ENCODE measurements around the gene EXOC6B. TPM values are rescaled to one million over a fixed set of nuclear protein-coding genes. Genes with fewer than 3 reads are reported as not detected.
A peak's percentile ranks its signal among the peaks of the same experiment; 100 is the strongest.

Gene EXOC6B
- total RNA-seq, 6 experiments from 2014 or later: 7.8 to 15.1 (median 9.1) TPM

DNA sequence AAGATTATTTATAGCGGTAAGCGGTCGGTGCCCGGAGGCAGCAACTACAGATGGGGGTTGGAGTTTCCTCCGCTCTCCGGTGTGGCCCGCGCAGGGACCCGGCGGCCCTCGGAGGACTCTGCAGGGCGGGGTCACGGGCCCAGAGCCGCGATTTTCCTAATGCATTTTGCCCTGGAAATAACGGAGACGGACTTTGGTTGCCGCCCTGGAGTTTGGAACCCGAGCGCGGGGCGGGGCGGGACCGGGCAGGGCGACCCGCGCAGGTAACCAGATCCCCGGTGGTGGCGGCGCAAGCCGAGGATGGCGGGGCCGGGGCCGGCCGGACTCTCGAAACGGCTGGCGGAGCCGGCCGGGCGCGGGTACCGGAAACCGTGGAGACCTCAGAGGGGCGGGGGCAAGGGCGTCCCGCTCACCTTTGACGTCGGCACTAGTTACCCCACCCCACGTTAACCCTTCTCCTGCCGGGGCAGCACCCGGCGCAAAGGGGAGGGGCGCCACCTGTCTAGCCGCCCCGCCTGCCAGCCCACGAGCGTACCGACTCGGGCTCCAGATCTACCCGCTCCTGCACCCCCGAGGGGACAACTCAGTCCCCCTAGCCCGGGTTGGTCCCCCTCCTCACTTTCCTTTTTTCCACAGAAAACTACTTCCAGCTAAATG, 681.1 kb downstream of the EXOC6B start:
- Histone ChIP-seq H3K4me1 (peaks cover 0 to 54% (median 7%) of the 10 kb centered on the region in 4 donors), H3K27me3 (peaks cover 0 to 48% of the 10 kb centered on the region in 2 donors), H3K9me3 (no peaks in the 10 kb centered on the region), H3K27ac (no peak overlapping the region), H3K4me3 (peak overlapping the region; percentile 8 to 46 (median 29)), H3K36me3 (no peaks in the 10 kb centered on the region)
- DNase-seq (peak in 2 of 3 donors; percentile 71 to 72), ATAC-seq (peak; percentile 23 to 48 (median 36))
- 2% methylated on average over 19 of the region's 63 CpGs for WGBS (ENCODE audit: insufficient coverage, low coverage, low lambda C conversion rate, missing lambda C conversion rate)
- intact Hi-C loops (cut with DNase I): loop anchor here in 1 of 2 donors (5.0 to 10.0 kb wide), 2 partner anchors 217 to 330 kb away; no protein-coding TSS in a partner anchor
- TF ChIP-seq, protein P1, sequence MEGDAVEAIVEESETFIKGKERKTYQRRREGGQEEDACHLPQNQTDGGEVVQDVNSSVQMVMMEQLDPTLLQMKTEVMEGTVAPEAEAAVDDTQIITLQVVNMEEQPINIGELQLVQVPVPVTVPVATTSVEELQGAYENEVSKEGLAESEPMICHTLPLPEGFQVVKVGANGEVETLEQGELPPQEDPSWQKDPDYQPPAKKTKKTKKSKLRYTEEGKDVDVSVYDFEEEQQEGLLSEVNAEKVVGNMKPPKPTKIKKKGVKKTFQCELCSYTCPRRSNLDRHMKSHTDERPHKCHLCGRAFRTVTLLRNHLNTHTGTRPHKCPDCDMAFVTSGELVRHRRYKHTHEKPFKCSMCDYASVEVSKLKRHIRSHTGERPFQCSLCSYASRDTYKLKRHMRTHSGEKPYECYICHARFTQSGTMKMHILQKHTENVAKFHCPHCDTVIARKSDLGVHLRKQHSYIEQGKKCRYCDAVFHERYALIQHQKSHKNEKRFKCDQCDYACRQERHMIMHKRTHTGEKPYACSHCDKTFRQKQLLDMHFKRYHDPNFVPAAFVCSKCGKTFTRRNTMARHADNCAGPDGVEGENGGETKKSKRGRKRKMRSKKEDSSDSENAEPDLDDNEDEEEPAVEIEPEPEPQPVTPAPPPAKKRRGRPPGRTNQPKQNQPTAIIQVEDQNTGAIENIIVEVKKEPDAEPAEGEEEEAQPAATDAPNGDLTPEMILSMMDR (IDR thresholded peaks at IDR 0.05): no peak
- no peak for TF ChIP-seq POLR2A (IDR thresholded peaks at IDR 0.05)

DNA sequence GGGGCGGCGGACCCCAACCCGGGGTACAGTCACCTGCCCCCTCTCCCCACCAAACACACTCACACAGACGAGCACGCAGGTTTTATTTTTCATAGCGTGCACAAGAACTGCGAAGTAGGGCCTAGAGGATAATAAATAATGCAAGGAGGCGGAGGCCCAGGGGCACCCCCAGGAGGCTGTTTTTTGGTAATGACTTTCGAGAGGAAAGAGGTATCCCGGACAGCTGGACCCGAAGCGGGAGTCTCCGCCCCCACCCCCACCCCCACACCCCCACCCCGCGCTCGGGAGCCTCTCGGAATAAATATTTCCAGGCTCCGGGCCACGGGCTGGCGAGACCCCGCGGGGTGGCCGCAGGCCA, 681.6 kb downstream of the EXOC6B start:
- intact Hi-C loops (cut with DNase I): loop anchor here in 1 of 2 donors (10.0 kb wide), 1 partner anchor 329 kb away; no protein-coding TSS in a partner anchor
- Histone ChIP-seq H3K4me3 (peak overlapping the region; percentile 8 to 46 (median 29)), H3K9me3 (no peaks in the 10 kb centered on the region), H3K27ac (no peak overlapping the region), H3K36me3 (no peaks in the 10 kb centered on the region), H3K4me1 (peaks cover 0 to 49% (median 7%) of the 10 kb centered on the region in 4 donors), H3K27me3 (peaks cover 0 to 43% of the 10 kb centered on the region in 2 donors)
- WGBS (ENCODE audit: insufficient coverage, low coverage, low lambda C conversion rate, missing lambda C conversion rate): 13% methylated on average over 9 of the region's 23 CpGs
- TF ChIP-seq, protein P1 (IDR thresholded peaks at IDR 0.05): no peak
- no peak for TF ChIP-seq POLR2A (IDR thresholded peaks at IDR 0.05)
- DNase-seq: no peak
- ATAC-seq: no peak

DNA sequence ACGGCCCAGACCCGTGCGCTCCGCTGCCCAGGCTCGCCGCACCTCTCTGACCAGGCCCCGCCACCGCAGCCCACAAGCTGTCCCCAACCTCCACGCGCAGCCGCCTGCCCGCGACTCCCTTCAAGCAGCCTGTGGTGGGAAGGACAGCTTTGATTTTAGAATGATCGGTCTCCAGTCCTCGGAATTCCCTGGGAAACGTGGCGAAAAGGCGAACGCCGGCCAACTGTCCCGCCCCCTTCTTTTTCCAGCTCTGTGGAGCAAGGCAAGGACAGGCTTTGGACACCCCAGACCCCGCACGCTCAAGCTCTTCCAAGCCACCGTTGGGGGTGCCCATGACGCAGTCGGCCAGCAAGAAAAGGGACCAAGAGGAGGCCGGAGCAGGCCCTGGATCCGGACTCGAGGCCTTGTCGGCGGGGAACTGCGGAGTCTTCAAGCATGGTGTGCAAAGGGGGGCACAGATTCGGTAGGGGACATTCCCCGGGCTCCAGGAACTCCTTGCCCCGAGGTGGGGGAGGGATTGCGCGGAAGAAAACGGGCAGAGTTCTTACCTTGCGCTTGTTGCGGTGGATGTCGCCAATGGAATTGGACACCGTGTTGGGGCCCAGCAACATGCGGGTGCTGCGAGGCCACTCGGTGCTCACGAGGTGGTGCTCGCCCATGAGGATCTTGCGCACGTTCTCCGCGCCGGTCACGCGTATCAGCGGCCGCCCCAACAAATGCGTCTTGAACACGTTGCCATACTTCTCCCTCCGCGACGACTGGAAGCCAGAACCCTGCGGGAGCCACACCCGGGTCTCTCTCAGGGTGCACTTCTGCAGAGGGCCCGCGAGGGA, 682.2 kb downstream of the EXOC6B start:
- Histone ChIP-seq H3K4me1 (peaks cover 0 to 48% (median 7%) of the 10 kb centered on the region in 4 donors), H3K36me3 (no peaks in the 10 kb centered on the region), H3K4me3 (peak overlapping the region in 2 of 3 donors; percentile 12 to 32), H3K27ac (no peak overlapping the region), H3K27me3 (peaks cover 0 to 41% of the 10 kb centered on the region in 2 donors), H3K9me3 (no peaks in the 10 kb centered on the region)
- 20% methylated on average over 23 of the region's 65 CpGs for WGBS (ENCODE audit: insufficient coverage, low coverage, low lambda C conversion rate, missing lambda C conversion rate)
- ATAC-seq: peak in 1 of 4 donors; percentile 5
- TF ChIP-seq, protein P1 (IDR thresholded peaks at IDR 0.05): no peak
- intact Hi-C loops (cut with DNase I): loop anchor here in 1 of 2 donors (10.0 kb wide), 1 partner anchor 329 kb away; no protein-coding TSS in a partner anchor
- DNase-seq: peak in 2 of 3 donors; percentile 43 to 55

DNA sequence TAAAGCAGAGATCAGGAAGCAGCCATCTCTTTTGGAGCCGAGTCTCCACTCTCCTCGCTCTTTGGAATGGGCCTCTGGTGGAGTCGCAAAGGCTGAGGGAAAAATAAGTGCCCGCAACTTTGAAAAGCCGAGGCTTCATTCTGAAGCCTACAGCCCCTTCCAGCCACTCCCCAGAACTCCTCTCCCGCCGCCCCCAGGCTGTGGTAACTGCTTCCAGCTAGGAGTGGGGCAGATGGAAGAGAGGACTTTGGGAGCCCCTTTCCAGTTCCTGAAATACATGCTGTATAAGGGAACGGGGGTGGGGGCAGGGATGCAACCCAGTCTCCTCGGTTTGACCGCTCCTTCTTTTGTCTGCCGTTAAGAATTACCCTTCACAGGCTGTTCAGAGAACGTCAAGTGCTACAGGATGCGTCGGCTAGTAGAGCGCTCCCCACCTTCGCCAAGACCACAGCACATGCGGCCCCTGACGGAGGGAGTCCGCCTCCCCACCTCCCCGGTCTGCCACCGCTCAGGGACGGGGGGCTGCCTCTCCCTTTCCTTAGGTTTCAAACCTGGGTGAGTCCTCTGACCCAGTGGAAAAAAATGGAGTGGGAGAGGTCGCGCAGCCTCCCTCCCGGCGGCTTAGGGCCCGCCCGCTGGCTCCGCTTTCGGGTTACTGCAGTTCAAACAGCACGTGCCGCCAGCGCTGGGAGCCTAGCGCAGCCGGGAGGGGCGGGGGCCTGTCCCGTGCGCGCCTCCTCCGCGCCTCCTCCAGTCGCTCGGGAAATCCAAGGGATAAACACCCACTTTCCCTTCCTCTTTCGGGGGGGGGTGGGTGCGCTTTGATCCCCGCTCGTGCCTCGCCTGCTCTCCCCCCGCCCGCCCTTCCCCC, 683.0 kb downstream of the EXOC6B start:
- Histone ChIP-seq H3K27ac (no peak overlapping the region), H3K36me3 (no peaks in the 10 kb centered on the region), H3K9me3 (no peaks in the 10 kb centered on the region), H3K4me3 (peak overlapping the region in 2 of 3 donors; percentile 12 to 32), H3K4me1 (peaks cover 0 to 52% (median 11%) of the 10 kb centered on the region in 4 donors), H3K27me3 (peaks cover 0 to 39% of the 10 kb centered on the region in 2 donors)
- WGBS (ENCODE audit: insufficient coverage, low coverage, low lambda C conversion rate, missing lambda C conversion rate): 65% methylated on average over 6 of the region's 50 CpGs
- peak; percentile 29 to 71 (median 64) for ATAC-seq
- TF ChIP-seq, protein P1 (IDR thresholded peaks at IDR 0.05): no peak
- no peak for TF ChIP-seq POLR2A (IDR thresholded peaks at IDR 0.05)
- peak in 2 of 3 donors; percentile 75 to 85 for DNase-seq
- intact Hi-C loops (cut with DNase I): loop anchor here in 1 of 2 donors (10.0 kb wide), 1 partner anchor 328 kb away; no protein-coding TSS in a partner anchor
